Liver (tissue), 3 donors: ENCODE measurements around the gene DOCK8.

Source experiments
- CTCF ChIP-seq: fragments of 150-350 bp; IDR thresholded peaks from 2 replicates; pipeline ENCODE4 v1.5.1; 2017; ENCODE audit warnings: improper control_type of control experiment, low read depth, low read length; ENCODE audit not compliant: missing input control
- REST ChIP-seq: IDR thresholded peaks from 2 replicates; pipeline ENCODE4 v1.6.1; 2016; ENCODE audit warnings: antibody characterized with exemption, mild to moderate bottlenecking
- TAF1 ChIP-seq: conservative IDR thresholded peaks from 2 replicates; pipeline ENCODE4 v1.6.1; 2016; ENCODE audit warnings: antibody characterized with exemption, mild to moderate bottlenecking
- donor health status: healthy.
- donor health status: healthy.

GRCh38 chr9:505741-506059 lies 291.0 kb downstream of the DOCK8 start:
- TF ChIP-seq CTCF (no peak), REST (no peak), TAF1 (no peak)
